Measurements from ENCODE around the gene FLCN.
"Not testable (repeated sequence)": the region's sequence is repeated elsewhere in the genome, so short reads cannot be mapped to it uniquely, and the experiment has no call there.

FLCN gene

DNA sequence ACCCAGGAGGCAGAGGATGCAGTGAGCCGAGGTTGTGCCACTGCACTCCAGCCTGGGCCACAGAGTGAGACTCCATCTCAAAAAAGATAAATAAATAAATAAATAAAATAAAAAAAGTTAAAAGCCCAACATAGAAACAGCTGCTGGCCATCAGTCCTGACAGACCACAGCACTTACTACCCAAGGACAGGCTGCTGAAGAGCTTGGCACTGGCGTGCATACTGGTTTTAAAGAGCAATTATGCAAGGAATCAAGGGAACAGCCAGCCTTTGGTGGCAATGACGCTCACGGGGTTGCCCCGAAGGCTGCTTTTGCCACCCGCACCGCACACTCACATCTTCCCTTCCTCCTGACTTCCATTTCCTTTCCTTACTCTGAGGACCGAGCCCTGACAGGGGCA is 35.1 kb downstream of the FLCN start:
- DNase-seq (ENCODE audit: low read depth, low spot score), result no peak
- Histone ChIP-seq H3K9ac (ENCODE audit: insufficient read length, low read depth) (no peak overlapping the region), H3K27me3 (ENCODE audit: insufficient read depth, insufficient read length) (no peaks in the 10 kb centered on the region), H3K36me3 (ENCODE audit: insufficient read depth, insufficient read length, low read length) (peaks cover 5% of the 10 kb centered on the region), H3K9me3 (ENCODE audit: insufficient read depth, low read length) (no peaks in the 10 kb centered on the region), H3K4me1 (ENCODE audit: insufficient read depth, insufficient read length) (no peaks in the 10 kb centered on the region), H3K4me3 (ENCODE audit: insufficient read length, low read depth) (no peak overlapping the region)
- TF ChIP-seq YY1 (IDR thresholded peaks at IDR 0.05; ENCODE audit: insufficient read depth, insufficient read length) (no peak), ZNF274 (IDR thresholded peaks at IDR 0.05; ENCODE audit: low read depth, low read length) (no peak), SUZ12 (IDR thresholded peaks at IDR 0.05; ENCODE audit: extremely low read depth, insufficient read depth, insufficient read length) (no peak)

DNA sequence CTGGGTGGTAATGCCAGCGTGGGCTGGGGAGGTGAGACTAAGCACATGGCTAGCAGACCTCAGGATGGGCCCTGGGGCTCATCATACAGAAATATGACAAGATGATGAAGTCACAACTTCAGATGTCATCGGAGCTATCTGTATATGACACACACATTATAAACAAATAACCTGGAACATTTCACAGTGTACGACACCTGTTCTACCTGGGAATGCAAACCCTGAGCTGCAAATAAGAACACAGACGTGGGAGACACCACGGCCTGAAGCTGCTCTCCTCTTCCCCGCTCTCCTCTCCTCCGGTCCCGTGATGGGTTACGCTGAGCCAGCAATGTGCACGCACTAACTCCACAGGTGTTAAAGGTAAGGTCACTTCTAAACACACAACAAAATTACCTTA is 35.7 kb downstream of the FLCN start:
- Histone ChIP-seq H3K4me3 (ENCODE audit: insufficient read length, low read depth) (no peak overlapping the region), H3K4me1 (ENCODE audit: insufficient read depth, insufficient read length) (no peaks in the 10 kb centered on the region), H3K9me3 (ENCODE audit: insufficient read depth, low read length) (no peaks in the 10 kb centered on the region), H3K36me3 (ENCODE audit: insufficient read depth, insufficient read length, low read length) (peaks cover 5% of the 10 kb centered on the region), H3K27me3 (ENCODE audit: insufficient read depth, insufficient read length) (no peaks in the 10 kb centered on the region), H3K9ac (ENCODE audit: insufficient read length, low read depth) (no peak overlapping the region)
- DNase-seq (ENCODE audit: low read depth, low spot score), result no peak
- no peak for TF ChIP-seq YY1 (IDR thresholded peaks at IDR 0.05; ENCODE audit: insufficient read depth, insufficient read length)
- TF ChIP-seq ZNF274 (IDR thresholded peaks at IDR 0.05; ENCODE audit: low read depth, low read length), result no peak
- TF ChIP-seq SUZ12 (IDR thresholded peaks at IDR 0.05; ENCODE audit: extremely low read depth, insufficient read depth, insufficient read length), result no peak

DNA sequence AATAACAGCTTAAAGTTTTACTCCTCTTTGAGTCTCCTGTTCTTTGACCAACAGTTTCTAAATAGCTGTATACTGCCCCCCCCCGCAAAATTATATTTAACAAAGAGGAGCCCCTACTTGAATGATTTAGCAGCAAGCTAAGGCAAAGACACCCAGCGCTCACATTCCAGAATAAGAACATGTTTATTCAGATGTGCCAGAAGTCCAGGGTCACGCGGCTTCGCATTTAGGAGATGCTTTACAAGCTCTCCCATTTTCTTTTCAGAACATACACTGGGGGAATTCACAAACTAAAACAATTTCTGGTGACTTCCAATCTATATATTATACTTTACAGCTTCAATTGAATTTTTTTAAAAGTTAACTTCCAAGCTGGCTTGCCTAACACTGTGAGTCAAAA is 36.1 kb downstream of the FLCN start:
- H3K4me3 ChIP-seq (ENCODE audit: insufficient read length, low read depth), result no peak overlapping the region
- H3K9me3 ChIP-seq (ENCODE audit: insufficient read depth, low read length), result no peaks in the 10 kb centered on the region
- no peaks in the 10 kb centered on the region for H3K4me1 ChIP-seq (ENCODE audit: insufficient read depth, insufficient read length)
- H3K9ac ChIP-seq (ENCODE audit: insufficient read length, low read depth), result no peak overlapping the region
- peaks cover 5% of the 10 kb centered on the region for H3K36me3 ChIP-seq (ENCODE audit: insufficient read depth, insufficient read length, low read length)
- no peak for TF ChIP-seq SUZ12 (IDR thresholded peaks at IDR 0.05; ENCODE audit: extremely low read depth, insufficient read depth, insufficient read length)
- no peak for TF ChIP-seq ZNF274 (IDR thresholded peaks at IDR 0.05; ENCODE audit: low read depth, low read length)
- no peak for TF ChIP-seq YY1 (IDR thresholded peaks at IDR 0.05; ENCODE audit: insufficient read depth, insufficient read length)
- H3K27me3 ChIP-seq (ENCODE audit: insufficient read depth, insufficient read length), result no peaks in the 10 kb centered on the region
- no peak for DNase-seq (ENCODE audit: low read depth, low spot score)

DNA sequence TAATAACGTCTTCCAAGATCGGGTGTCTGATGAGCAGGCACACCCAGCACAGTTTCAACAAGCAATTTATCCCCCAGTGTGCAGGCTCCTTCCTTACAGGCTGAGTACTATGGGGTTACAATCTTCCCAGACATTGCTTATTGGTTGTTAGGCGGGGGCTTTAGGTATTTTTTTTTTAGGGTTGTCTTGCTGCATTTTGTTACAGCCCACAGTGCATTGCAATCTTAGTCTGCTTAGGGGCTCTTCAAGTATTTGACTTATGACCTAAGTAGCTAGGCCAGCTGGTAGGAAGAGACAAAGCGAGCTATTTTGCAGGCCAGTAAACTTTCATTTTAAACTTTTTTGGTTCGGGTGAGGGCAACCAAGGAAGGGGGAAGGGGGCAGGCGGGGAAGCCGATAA is 36.7 kb downstream of the FLCN start:
- TF ChIP-seq SUZ12 (IDR thresholded peaks at IDR 0.05; ENCODE audit: extremely low read depth, insufficient read depth, insufficient read length), result no peak
- no peak for TF ChIP-seq YY1 (IDR thresholded peaks at IDR 0.05; ENCODE audit: insufficient read depth, insufficient read length)
- TF ChIP-seq ZNF274 (IDR thresholded peaks at IDR 0.05; ENCODE audit: low read depth, low read length), result no peak
- Histone ChIP-seq H3K36me3 (ENCODE audit: insufficient read depth, insufficient read length, low read length) (peaks cover 5% of the 10 kb centered on the region), H3K9me3 (ENCODE audit: insufficient read depth, low read length) (no peaks in the 10 kb centered on the region), H3K4me3 (ENCODE audit: insufficient read length, low read depth) (no peak overlapping the region), H3K27me3 (ENCODE audit: insufficient read depth, insufficient read length) (no peaks in the 10 kb centered on the region), H3K9ac (ENCODE audit: insufficient read length, low read depth) (no peak overlapping the region), H3K4me1 (ENCODE audit: insufficient read depth, insufficient read length) (no peaks in the 10 kb centered on the region)
- DNase-seq (ENCODE audit: low read depth, low spot score), result no peak

DNA sequence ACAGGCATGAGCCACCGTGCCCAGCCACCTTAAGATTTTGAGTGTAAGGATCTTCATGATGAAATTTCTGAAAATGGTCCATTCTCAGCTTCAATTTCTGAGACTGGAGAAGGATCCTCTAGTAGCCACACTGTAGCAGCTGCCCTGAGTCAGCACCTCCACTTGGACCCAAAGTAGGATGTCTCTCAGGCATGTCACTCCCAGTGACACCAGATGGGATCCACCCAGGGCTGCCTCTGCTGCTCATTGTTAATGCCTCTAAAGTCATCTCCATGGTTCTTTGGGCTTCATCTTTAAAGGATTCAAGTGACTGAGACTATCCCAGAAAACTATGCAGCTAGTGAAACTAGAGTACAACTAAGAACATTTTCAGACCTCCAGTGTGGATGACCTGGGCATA is 38.7 kb downstream of the FLCN start:
- Histone ChIP-seq H3K36me3 (ENCODE audit: insufficient read depth, insufficient read length, low read length) (peaks cover 5% of the 10 kb centered on the region), H3K9me3 (ENCODE audit: insufficient read depth, low read length) (no peaks in the 10 kb centered on the region), H3K4me1 (ENCODE audit: insufficient read depth, insufficient read length) (no peaks in the 10 kb centered on the region), H3K4me3 (ENCODE audit: insufficient read length, low read depth) (no peak overlapping the region), H3K9ac (ENCODE audit: insufficient read length, low read depth) (no peak overlapping the region), H3K27me3 (ENCODE audit: insufficient read depth, insufficient read length) (no peaks in the 10 kb centered on the region)
- no peak for TF ChIP-seq SUZ12 (IDR thresholded peaks at IDR 0.05; ENCODE audit: extremely low read depth, insufficient read depth, insufficient read length)
- no peak for TF ChIP-seq YY1 (IDR thresholded peaks at IDR 0.05; ENCODE audit: insufficient read depth, insufficient read length)
- no peak for TF ChIP-seq ZNF274 (IDR thresholded peaks at IDR 0.05; ENCODE audit: low read depth, low read length)
- no peak for DNase-seq (ENCODE audit: low read depth, low spot score)

DNA sequence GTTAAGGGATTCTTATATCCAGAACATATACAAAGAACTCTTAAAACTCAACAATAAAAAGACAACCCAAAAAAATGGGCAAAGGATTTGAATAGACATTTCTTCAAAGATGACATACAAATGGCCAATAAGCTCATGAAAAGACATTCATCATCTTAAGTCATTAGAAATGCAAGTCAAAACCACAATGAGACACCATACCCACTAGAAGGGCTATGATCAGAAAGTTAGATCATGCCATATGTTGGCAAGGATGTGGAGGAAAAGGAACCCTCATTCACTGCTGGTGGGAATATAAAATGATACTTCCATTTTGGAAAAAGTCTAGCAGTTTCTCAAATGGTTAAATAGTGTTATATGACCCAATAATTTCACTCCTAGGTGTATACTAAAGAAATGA is 40.2 kb downstream of the FLCN start:
- H3K4me1 ChIP-seq (ENCODE audit: insufficient read depth, insufficient read length), result no peaks in the 10 kb centered on the region
- TF ChIP-seq ZNF274 (IDR thresholded peaks at IDR 0.05; ENCODE audit: low read depth, low read length) (no peak), YY1 (IDR thresholded peaks at IDR 0.05; ENCODE audit: insufficient read depth, insufficient read length) (no peak), SUZ12 (IDR thresholded peaks at IDR 0.05; ENCODE audit: extremely low read depth, insufficient read depth, insufficient read length) (no peak)
- no peak for DNase-seq (ENCODE audit: low read depth, low spot score)
- no peaks in the 10 kb centered on the region for H3K36me3 ChIP-seq (ENCODE audit: insufficient read depth, insufficient read length, low read length)
- H3K9me3 ChIP-seq (ENCODE audit: insufficient read depth, low read length), result no peaks in the 10 kb centered on the region
- H3K9ac ChIP-seq (ENCODE audit: insufficient read length, low read depth), result no peak overlapping the region
- no peaks in the 10 kb centered on the region for H3K27me3 ChIP-seq (ENCODE audit: insufficient read depth, insufficient read length)
- no peak overlapping the region for H3K4me3 ChIP-seq (ENCODE audit: insufficient read length, low read depth)

DNA sequence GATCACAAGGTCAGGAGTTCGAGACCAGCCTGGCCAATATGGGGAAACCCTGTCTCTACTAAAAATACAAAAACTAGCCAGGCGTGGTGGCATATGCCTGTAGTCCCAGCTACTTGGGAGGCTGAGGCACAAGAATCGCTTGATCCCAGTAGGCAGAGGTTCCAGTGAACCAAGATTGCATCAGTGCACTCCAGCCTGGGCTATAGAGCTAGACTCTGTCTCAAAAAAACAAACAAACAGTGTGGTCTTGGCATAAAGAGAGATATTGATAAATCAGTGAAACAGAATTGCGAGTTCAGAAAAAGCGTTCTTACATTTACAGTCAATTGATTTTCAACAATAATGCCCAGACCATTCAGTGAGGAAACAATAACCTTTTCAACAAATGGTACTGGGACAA is 41.5 kb downstream of the FLCN start:
- H3K36me3 ChIP-seq (ENCODE audit: insufficient read depth, insufficient read length, low read length); DNase-seq (ENCODE audit: low read depth, low spot score); H3K4me3 ChIP-seq (ENCODE audit: insufficient read length, low read depth); H3K4me1 ChIP-seq (ENCODE audit: insufficient read depth, insufficient read length); H3K27me3 ChIP-seq (ENCODE audit: insufficient read depth, insufficient read length); H3K9me3 ChIP-seq (ENCODE audit: insufficient read depth, low read length); H3K9ac ChIP-seq (ENCODE audit: insufficient read length, low read depth): not testable (repeated sequence)

DNA sequence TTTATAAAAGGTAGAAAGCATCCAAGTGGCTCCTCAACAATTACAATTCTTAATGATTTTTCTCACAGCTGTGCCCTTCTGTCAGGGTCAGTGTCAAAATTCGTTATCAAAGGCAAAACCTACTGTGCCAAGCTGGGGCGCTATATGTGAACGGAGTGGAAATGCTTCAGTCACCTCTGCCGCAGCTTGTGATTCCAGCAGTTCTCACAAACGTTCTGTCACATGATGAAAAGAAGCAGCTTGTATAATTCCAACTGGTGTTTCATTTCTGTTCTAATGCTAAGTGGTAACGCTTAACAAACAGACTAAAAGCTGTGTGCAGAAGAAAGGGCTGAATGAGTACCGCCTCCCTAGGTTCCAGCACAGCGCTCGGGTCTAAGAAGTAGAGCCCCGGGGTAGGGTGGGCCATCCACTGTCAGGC is 45.0 kb downstream of the FLCN start:
- Histone ChIP-seq H3K9ac (ENCODE audit: insufficient read length, low read depth) (no peak overlapping the region), H3K27me3 (ENCODE audit: insufficient read depth, insufficient read length) (no peaks in the 10 kb centered on the region), H3K4me3 (ENCODE audit: insufficient read length, low read depth) (no peak overlapping the region), H3K36me3 (ENCODE audit: insufficient read depth, insufficient read length, low read length) (peaks cover 21% of the 10 kb centered on the region), H3K9me3 (ENCODE audit: insufficient read depth, low read length) (no peaks in the 10 kb centered on the region), H3K4me1 (ENCODE audit: insufficient read depth, insufficient read length) (peaks cover 4% of the 10 kb centered on the region)
- peak; percentile 23 for DNase-seq (ENCODE audit: low read depth, low spot score)
- TF ChIP-seq ZNF274 (IDR thresholded peaks at IDR 0.05; ENCODE audit: low read depth, low read length), result no peak
- no peak for TF ChIP-seq SUZ12 (IDR thresholded peaks at IDR 0.05; ENCODE audit: extremely low read depth, insufficient read depth, insufficient read length)
- TF ChIP-seq YY1 (IDR thresholded peaks at IDR 0.05; ENCODE audit: insufficient read depth, insufficient read length), result no peak
